Heart right ventricle (tissue), 16 donors: Measurements from ENCODE around the gene EREG. TPM values are rescaled to one million over a fixed set of nuclear protein-coding genes. Genes with fewer than 3 reads are reported as not detected.

Experiments
- ATAC-seq, 8 donors: fragments of 200-7000 bp; cut with Tn5 transposase; one replicate each; pipeline ENCODE4 v1.9.1; 2020; ENCODE audit warnings: mild to moderate bottlenecking in 8 of 8, moderate library complexity in 8 of 8, moderate number of reproducible peaks in 1 of 8
- DNase-seq, 2 donors: peaks; one replicate each; pipeline ENCODE4 v3.0.0-alpha.2; 2020
- H3K27ac ChIP-seq, 10 donors: fragments of 200-600 bp; sonication (generic) in 2 of 10; one replicate each; pipeline versions ENCODE4 v1.5.0 to v1.8.0; 2020 to 2022; ENCODE audit warnings: mild to moderate bottlenecking in 3 of 10
- H3K27me3 ChIP-seq, 7 donors: fragments of 200-600 bp; one replicate each; pipeline ENCODE4 v1.8.0; 2021 to 2022; ENCODE audit warnings: mild to moderate bottlenecking in 2 of 7
- H3K36me3 ChIP-seq, 9 donors: fragments of 200-600 bp; sonication (generic) in 1 of 9; one replicate each; pipeline versions ENCODE4 v1.5.0 to v1.8.0; 2020 to 2022; ENCODE audit warnings: mild to moderate bottlenecking in 2 of 9
- H3K4me1 ChIP-seq, 9 donors: fragments of 200-600 bp; sonication (generic) in 1 of 9; one replicate each; pipeline versions ENCODE4 v1.5.0 to v1.8.0; 2020 to 2022; ENCODE audit warnings: mild to moderate bottlenecking in 4 of 9
- H3K4me3 ChIP-seq, 10 donors: fragments of 200-600 bp; sonication (generic) in 2 of 10; one replicate each; pipeline versions ENCODE4 v1.5.0 to v1.8.0; 2020 to 2022; ENCODE audit warnings: mild to moderate bottlenecking in 7 of 10, moderate library complexity in 2 of 10
- H3K9me3 ChIP-seq, 11 donors: fragments of 200-600 bp in 10 of 11; sonication (generic) in 2 of 11; one replicate each; pipeline versions ENCODE4 v1.5.0 to v1.8.0; 2013 to 2022; ENCODE audit warnings: mild to moderate bottlenecking in 2 of 11, control low read depth in 1 of 11, moderate library complexity in 1 of 11
- CTCF ChIP-seq, 9 donors: fragments of 200-600 bp; sonication (generic) in 2 of 9; IDR thresholded peaks; one replicate each; pipeline versions ENCODE4 v1.5.0 to v1.8.0; 2021 to 2022; ENCODE audit warnings: antibody characterized with exemption in 9 of 9, mild to moderate bottlenecking in 5 of 9, moderate library complexity in 1 of 9
- WGBS, 2 donors: extraction: QIAGEN DNeasy Blood & Tissue Kit; methylation state at CpG; one replicate each; pipeline ENCODE4 v1.1.7; 2013; ENCODE audit warnings: inconsistent platforms in 1 of 2; 5-methylcytosine and 5-hydroxymethylcytosine counted together
- intact Hi-C, 10 donors: fragments of 100-400 bp; cut with DNase I; formaldehyde crosslinking; loops; one replicate each; pipeline versions ENCODE4 v1.11.1 to v1.14.2; 2022
- polyA plus RNA-seq, 2 donors: library from polyadenylated mRNA; stranded (reverse); fragments of 200-250 nt; gene quantifications; one replicate each; pipeline ENCODE4 v1.2.3, GENCODE V29; 2013
- total RNA-seq, 10 donors: library from RNA; stranded (reverse); fragmentation: NEBNext Ultra II Directional in 3 of 10; extraction: Animal tissue kit (Norgen Biotek cat#: 25700) in 3 of 10; gene quantifications; one replicate each; pipeline versions ENCODE4 v1.2.1 to v1.2.4, GENCODE V29; 2021 to 2023
- donor health status: Arrhythmogenic right ventricular cardiomyopathy.
- donor health status: ischemic (EF 13 %, LVEDD 7.1; RV severe dilation, severe dysfunction).
- donor health status: healthy with polysubstance abuse.
- donor health status: DM: no; HTN: yes; CAD: no.
- donor health status: DM: no; HTN: no; CAD: no.
- donor health status: ischemic (EF 25% LVEDD 6.9; RV normal size, moderate dysfunction).
- donor health status: ischemic (EF 25% LVEDD 5.7; RV mildly dilated, moderate dysfunction).
- donor health status: healthy.
- donor health status: DM: yes; HTN: yes; CAD: no.
- donor health status: Ischemic cardiomyopathy.
- donor health status: ischemic (EF 35%, LVEDD 5.7; RV mildly dilated, moderate dysfunction).
- donor health status: nonischemic (EF 11% LVEDD 7.7; RV severe dilation, severe dysfunction).
- donor health status: DM: yes; HTN: yes; CAD: no.
- donor health status: PGD.
- donor health status: ischemic (EF 29% LVEDD 5.4; RV normal size, mild dysfunction).
- donor health status: nonischemic (EF 23%, LVEDD 6.1; RV moderate dilation, normal function).

The EREG gene
- total and polyA plus RNA-seq, 12 donors = 0.06 to 4.0 (median 0.20) TPM; not detected in 2

GRCh38 chr4:74390677-74391076, 25.7 kb downstream of the EREG start:
- WGBS, 2 donors = 84 to 90% methylated on average over 2 of the region's 2 CpGs
- no peaks in the 10 kb centered on the region for H3K9me3 ChIP-seq
- H3K36me3 ChIP-seq = no peaks in the 10 kb centered on the region
- ATAC-seq = no peak
- intact Hi-C loops = no loop called here
- no peak for DNase-seq
- H3K4me1 ChIP-seq = peaks cover 0 to 6% (median 0%) of the 10 kb centered on the region in 9 donors
- no peak overlapping the region for H3K4me3 ChIP-seq
- no peak for TF ChIP-seq CTCF (IDR thresholded peaks at IDR 0.05)
- H3K27ac ChIP-seq = no peak overlapping the region
- H3K27me3 ChIP-seq = no peaks in the 10 kb centered on the region

GRCh38 chr4:74391346-74391745, 26.4 kb downstream of the EREG start:
- no peak for TF ChIP-seq CTCF (IDR thresholded peaks at IDR 0.05)
- Histone ChIP-seq H3K9me3 (no peaks in the 10 kb centered on the region), H3K4me1 (peaks cover 0 to 6% (median 0%) of the 10 kb centered on the region in 9 donors), H3K4me3 (no peak overlapping the region), H3K27ac (no peak overlapping the region), H3K36me3 (no peaks in the 10 kb centered on the region), H3K27me3 (no peaks in the 10 kb centered on the region)
- no peak for ATAC-seq
- intact Hi-C loops = no loop called here
- DNase-seq = no peak

- intact Hi-C loops = no loop called here
- WGBS, 2 donors = 74 to 76% methylated on average over 2 of the region's 2 CpGs
These were observed 27.0 kb downstream of the EREG start for GRCh38 chr4:74391890-74392475.

GRCh38 chr4:74394476-74395136, 29.7 kb downstream of the EREG start:
- Histone ChIP-seq H3K36me3 (no peaks in the 10 kb centered on the region), H3K9me3 (no peaks in the 10 kb centered on the region), H3K27me3 (no peaks in the 10 kb centered on the region), H3K4me3 (no peak overlapping the region), H3K4me1 (peaks cover 0 to 6% (median 0%) of the 10 kb centered on the region in 9 donors), H3K27ac (no peak overlapping the region)
- WGBS, 2 donors = 79 to 82% methylated on average over 5 of the region's 5 CpGs
- ATAC-seq (no peak), DNase-seq (no peak)
- no peak for TF ChIP-seq CTCF (IDR thresholded peaks at IDR 0.05)
- intact Hi-C loops = no loop called here

More at GRCh38 chr4:74391890-74392475, 27.0 kb downstream of the EREG start:
- Histone ChIP-seq H3K9me3 (no peaks in the 10 kb centered on the region), H3K27ac (no peak overlapping the region), H3K27me3 (no peaks in the 10 kb centered on the region), H3K36me3 (no peaks in the 10 kb centered on the region), H3K4me1 (peaks cover 0 to 6% (median 0%) of the 10 kb centered on the region in 9 donors), H3K4me3 (no peak overlapping the region)
- ATAC-seq (peak in 1 of 8 donors; percentile 66), DNase-seq (no peak)
- TF ChIP-seq CTCF (IDR thresholded peaks at IDR 0.05) = no peak
